Measurements from ENCODE around the gene BCL6. TPM values are rescaled to one million over a fixed set of nuclear protein-coding genes. Genes with fewer than 3 reads are reported as not detected.
A peak's percentile ranks its signal among the peaks of the same experiment; 100 is the strongest.

Gene BCL6
- total RNA-seq, 1 donor from 2014 or later = 97.9 TPM

GRCh38 chr3:187737006-187737367 lies 8.3 kb downstream of the BCL6 start:
- Histone ChIP-seq H3K4me1 (peaks cover 6 to 27% of the 10 kb centered on the region in 2 donors), H3K4me3 (peak overlapping the region; percentile 73 to 75), H3K27me3 (no peaks in the 10 kb centered on the region), H3K9me3 (no peaks in the 10 kb centered on the region), H3K27ac (peak overlapping the region; percentile 98 to 99), H3K36me3 (peaks cover 17 to 26% of the 10 kb centered on the region in 2 donors)
- intact Hi-C loops (cut with DNase I) = no loop called here
- TF ChIP-seq CTCF (IDR thresholded peaks at IDR 0.05) = no peak
- peak in 1 of 2 donors; percentile 64 for DNase-seq (ENCODE audit: low spot score in 2 of 2)

GRCh38 chr3:187736418-187736871 lies 8.8 kb downstream of the BCL6 start:
- TF ChIP-seq CTCF (IDR thresholded peaks at IDR 0.05) = no peak
- Histone ChIP-seq H3K4me1 (peaks cover 6 to 27% of the 10 kb centered on the region in 2 donors), H3K27me3 (no peaks in the 10 kb centered on the region), H3K4me3 (peak overlapping the region in 1 of 2 donors; percentile 73), H3K36me3 (peaks cover 22 to 32% of the 10 kb centered on the region in 2 donors), H3K27ac (peak overlapping the region; percentile 35 to 99), H3K9me3 (no peaks in the 10 kb centered on the region)
- intact Hi-C loops (cut with DNase I) = no loop called here
- DNase-seq (ENCODE audit: low spot score in 2 of 2) = peak in 1 of 2 donors; percentile 74

- Histone ChIP-seq H3K27ac (peak overlapping the region; percentile 35 to 99), H3K4me3 (no peak overlapping the region), H3K4me1 (peaks cover 6 to 27% of the 10 kb centered on the region in 2 donors), H3K36me3 (peaks cover 27 to 38% of the 10 kb centered on the region in 2 donors), H3K27me3 (no peaks in the 10 kb centered on the region), H3K9me3 (no peaks in the 10 kb centered on the region)
- TF ChIP-seq CTCF (IDR thresholded peaks at IDR 0.05) = no peak
- DNase-seq (ENCODE audit: low spot score in 2 of 2) = peak in 1 of 2 donors; percentile 60
- intact Hi-C loops (cut with DNase I) = no loop called here
Observed at GRCh38 chr3:187735837-187736236, 9.4 kb downstream of the BCL6 start.

GRCh38 chr3:187735383-187735782 lies 9.9 kb downstream of the BCL6 start:
- no peaks in the 10 kb centered on the region for H3K9me3 ChIP-seq
- H3K36me3 ChIP-seq = peaks cover 32 to 42% of the 10 kb centered on the region in 2 donors
- peak in 1 of 2 donors; percentile 13 for DNase-seq (ENCODE audit: low spot score in 2 of 2)
- no peak for TF ChIP-seq CTCF (IDR thresholded peaks at IDR 0.05)
- peak overlapping the region; percentile 35 to 99 for H3K27ac ChIP-seq
- peaks cover 3 to 24% of the 10 kb centered on the region in 2 donors for H3K4me1 ChIP-seq
- intact Hi-C loops (cut with DNase I) = no loop called here
- no peaks in the 10 kb centered on the region for H3K27me3 ChIP-seq
- H3K4me3 ChIP-seq = no peak overlapping the region

- H3K9me3 ChIP-seq = no peaks in the 10 kb centered on the region
- H3K27me3 ChIP-seq = no peaks in the 10 kb centered on the region
- TF ChIP-seq CTCF (IDR thresholded peaks at IDR 0.05) = no peak
- peaks cover 37 to 48% of the 10 kb centered on the region in 2 donors for H3K36me3 ChIP-seq
- intact Hi-C loops (cut with DNase I) = no loop called here
- H3K4me1 ChIP-seq = peaks cover 0 to 22% of the 10 kb centered on the region in 2 donors
- no peak overlapping the region for H3K4me3 ChIP-seq
- H3K27ac ChIP-seq = no peak overlapping the region
- peak in 1 of 2 donors; percentile 35 for DNase-seq (ENCODE audit: low spot score in 2 of 2)
Observed at GRCh38 chr3:187734841-187735240, 10.4 kb downstream of the BCL6 start.

- H3K4me3 ChIP-seq = no peak overlapping the region
- H3K27ac ChIP-seq = no peak overlapping the region
- peaks cover 52 to 62% of the 10 kb centered on the region in 2 donors for H3K36me3 ChIP-seq
- no peaks in the 10 kb centered on the region for H3K9me3 ChIP-seq
- intact Hi-C loops (cut with DNase I) = no loop called here
- H3K4me1 ChIP-seq = peaks cover 0 to 15% of the 10 kb centered on the region in 2 donors
- DNase-seq (ENCODE audit: low spot score in 2 of 2) = peak in 1 of 2 donors; percentile 54
- no peak for TF ChIP-seq CTCF (IDR thresholded peaks at IDR 0.05)
- H3K27me3 ChIP-seq = no peaks in the 10 kb centered on the region
Observed at GRCh38 chr3:187733371-187733770, 11.9 kb downstream of the BCL6 start.

All from ascending aorta (tissue), 2 donors.